K562 (cell line): ENCODE results near the gene PSRC1. TPM values are rescaled to one million over a fixed set of nuclear protein-coding genes. Genes with fewer than 3 reads are reported as not detected.

Experiments
- ZBTB2 ChIP-seq: fragments of 450-650 bp; IDR thresholded peaks from 2 replicates; pipeline ENCODE4 v1.6.1; 2016; ENCODE audit warnings: antibody characterized with exemption
- ZBTB40 ChIP-seq, 2 experiments: fragments of 450-650 bp in 1 of 2; sonication (generic) in 1 of 2; formaldehyde crosslinking in 1 of 2; IDR thresholded peaks; 2 replicates each; pipeline versions ENCODE4 v1.7.1 to v1.9.0; 2016 to 2022; ENCODE audit warnings: inconsistent platforms in 1 of 2, mild to moderate bottlenecking in 1 of 2, missing genetic modification reagents in 1 of 2
- ZBTB49 ChIP-seq: sonication (generic); formaldehyde crosslinking; IDR thresholded peaks from 2 replicates; pipeline ENCODE4 v1.8.0; 2022; ENCODE audit warnings: missing genetic modification reagents, mild to moderate bottlenecking, borderline replicate concordance
- ZNF592 ChIP-seq: fragments of 450-650 bp; IDR thresholded peaks from 2 replicates; pipeline ENCODE4 v1.6.1; 2017; ENCODE audit warnings: antibody characterized with exemption, mild to moderate bottlenecking
- ZNF766 ChIP-seq: fragments of 200-800 bp; sonication (Bioruptor generic); conservative IDR thresholded peaks from 2 replicates; pipeline ENCODE4 v1.6.1; 2016; ENCODE audit warnings: missing genetic modification characterization, missing compliant biosample characterization
- polyA plus RNA-seq, 8 experiments: library from polyadenylated mRNA; depleted of rRNA in 4 of 8; stranded (reverse) in 5 of 8; unstranded in 3 of 8; fragments of >200 nt; fragmentation: Nextera tagmentation in 2 of 8; fragmentation: Illumina TruSeq in 1 of 8; extraction: Ambion mirVana in 2 of 8; extraction: Trizol in 1 of 8; gene quantifications; 2 replicates each; pipeline versions ENCODE4 v1.2.1 to v1.2.3, GENCODE V29; 2011 to 2014; ENCODE audit warnings: inconsistent platforms in 1 of 8, missing spikeins in 1 of 8
- total RNA-seq, 7 experiments: library from RNA; depleted of rRNA in 6 of 7; stranded (reverse); fragments of >200 nt in 6 of 7; fragmentation: Illumina TruSeq in 2 of 7; extraction: Trizol in 2 of 7; gene quantifications; 2 replicates each; pipeline versions ENCODE4 v1.2.1 to v1.2.3, GENCODE V29; 2011 to 2021; ENCODE audit warnings: low replicate concordance in 1 of 7

PSRC1 gene
- total and polyA plus RNA-seq, 9 of the 15 experiments (the other 6 are each of a cell fraction or from before 2014, with no cell fraction given), result 6.5 to 65.2 (median 39.3) TPM

GRCh38 chr1:109253803-109254620 is 28.9 kb downstream of the PSRC1 start (continued):
- peak; percentile 46 for TF ChIP-seq ZNF592
- peak; percentile 26; the same call in 1 of the 2 replicates for TF ChIP-seq ZNF766 (CRISPR knock-in tag)
- TF ChIP-seq ZBTB49 (CRISPR knock-in tag), result no peak
- 0 out of 2 replicates have a peak, but pooled peaks have one; percentile 12 for TF ChIP-seq ZBTB2
- TF ChIP-seq ZBTB40 (IDR thresholded peaks at IDR 0.05), result no peak
- no peak for TF ChIP-seq ZBTB40 (CRISPR knock-in tag; IDR thresholded peaks at IDR 0.05)
